ENCODE measurements around the gene AP3S2.

GRCh38 chr15:89784686-89784960, 109.2 kb downstream of the AP3S2 start:
- no peak for TF ChIP-seq CTCF (IDR thresholded peaks at IDR 0.05; ENCODE audit: low read depth, low read length, missing input control)
- TF ChIP-seq YY1 (IDR thresholded peaks at IDR 0.05): no peak
- TF ChIP-seq REST (IDR thresholded peaks at IDR 0.05): no peak
- TF ChIP-seq JUND (IDR thresholded peaks at IDR 0.05): no peak
- no peak for TF ChIP-seq RXRA (IDR thresholded peaks at IDR 0.05)
